OCI-LY3 (cell line): ENCODE data around the gene TULP4.

Source experiments
- H2AFZ ChIP-seq: fragments of 200-600, 300-600 bp; shearing (Covaris generic); 2 replicates; pipeline ENCODE4 v1.6.0; 2014; ENCODE audit warnings: antibody characterized with exemption, low read depth, low read length
- H3K27ac ChIP-seq: fragments of 200-600, 300-600 bp; sonication (generic); 2 replicates; pipeline ENCODE4 v1.5.1; 2014; ENCODE audit warnings: mild to moderate bottlenecking, low read length, moderate library complexity, mixed read lengths
- H3K27me3 ChIP-seq: fragments of 200-600, 300-600 bp; sonication (generic); 2 replicates; pipeline ENCODE4 v1.6.1; 2014; ENCODE audit warnings: low read depth, low read length, mixed read lengths
- H3K36me3 ChIP-seq: fragments of 200-600, 300-600 bp; sonication (generic); replicated peaks from 2 replicates; pipeline ENCODE3; 2014; ENCODE audit warnings: low read depth, low read length, mixed read lengths
- H3K4me1 ChIP-seq: fragments of 300-600, 200-600 bp; sonication (generic); 2 replicates; pipeline ENCODE4 v1.6.1; 2014; ENCODE audit warnings: low read length, mixed read lengths
- H3K4me2 ChIP-seq: fragments of 200-600, 300-600 bp; sonication (generic); 2 replicates; pipeline ENCODE4 v1.6.1; 2014; ENCODE audit warnings: low read length, mixed read lengths
- H3K4me3 ChIP-seq: fragments of 300-600, 200-600 bp; sonication (generic); 2 replicates; pipeline ENCODE4 v1.5.1; 2014; ENCODE audit warnings: antibody characterized with exemption, mild to moderate bottlenecking, low read length, moderate library complexity
- H3K79me2 ChIP-seq: fragments of 300-600, 200-600 bp; shearing (Covaris generic); 2 replicates; pipeline ENCODE4 v1.6.1; 2014; ENCODE audit warnings: mild to moderate bottlenecking, low read length, mixed read lengths
- H3K9ac ChIP-seq: fragments of 300-600, 200-600 bp; shearing (Covaris generic); 2 replicates; pipeline ENCODE4 v1.6.0; 2014; ENCODE audit warnings: mild to moderate bottlenecking, low read length, moderate library complexity
- H3K9me3 ChIP-seq: fragments of 200-600, 300-600 bp; shearing (Covaris generic); 2 replicates; pipeline ENCODE4 v1.6.1; 2014; ENCODE audit warnings: low read length, mixed read lengths; ENCODE audit not compliant: insufficient read depth
- H4K20me1 ChIP-seq: fragments of 200-600, 300-600 bp; sonication (generic); 2 replicates; pipeline ENCODE4 v1.6.1; 2016; ENCODE audit warnings: low read length, mixed read lengths; ENCODE audit not compliant: insufficient read depth
- EZH2phosphoT487 ChIP-seq: fragments of 200-600 bp; shearing (Covaris generic); IDR thresholded peaks from 2 replicates; pipeline ENCODE4 v1.6.1; 2018; ENCODE audit warnings: antibody characterized with exemption, mixed run types, low read depth
- TF ChIP-seq, protein P1 (sequence below): fragments of 200-600, 300-600 bp; sonication (generic); IDR thresholded peaks from 2 replicates; pipeline ENCODE4 v1.5.1; 2014; ENCODE audit warnings: antibody characterized with exemption, low read length, low read depth

TULP4 gene

GRCh38 chr6:158381214-158381613 lies 68.9 kb downstream of the TULP4 start:
- H4K20me1 ChIP-seq, result no peaks in the 10 kb centered on the region
- no peaks in the 10 kb centered on the region for H3K9me3 ChIP-seq
- H3K4me2 ChIP-seq, result no peak overlapping the region
- no peak overlapping the region for H3K27ac ChIP-seq
- H3K79me2 ChIP-seq, result no peaks in the 10 kb centered on the region
- H3K9ac ChIP-seq, result no peak overlapping the region
- H3K27me3 ChIP-seq, result no peaks in the 10 kb centered on the region
- no peaks in the 10 kb centered on the region for H3K4me1 ChIP-seq
- no peak for TF ChIP-seq EZH2phosphoT487
- TF ChIP-seq, protein P1, sequence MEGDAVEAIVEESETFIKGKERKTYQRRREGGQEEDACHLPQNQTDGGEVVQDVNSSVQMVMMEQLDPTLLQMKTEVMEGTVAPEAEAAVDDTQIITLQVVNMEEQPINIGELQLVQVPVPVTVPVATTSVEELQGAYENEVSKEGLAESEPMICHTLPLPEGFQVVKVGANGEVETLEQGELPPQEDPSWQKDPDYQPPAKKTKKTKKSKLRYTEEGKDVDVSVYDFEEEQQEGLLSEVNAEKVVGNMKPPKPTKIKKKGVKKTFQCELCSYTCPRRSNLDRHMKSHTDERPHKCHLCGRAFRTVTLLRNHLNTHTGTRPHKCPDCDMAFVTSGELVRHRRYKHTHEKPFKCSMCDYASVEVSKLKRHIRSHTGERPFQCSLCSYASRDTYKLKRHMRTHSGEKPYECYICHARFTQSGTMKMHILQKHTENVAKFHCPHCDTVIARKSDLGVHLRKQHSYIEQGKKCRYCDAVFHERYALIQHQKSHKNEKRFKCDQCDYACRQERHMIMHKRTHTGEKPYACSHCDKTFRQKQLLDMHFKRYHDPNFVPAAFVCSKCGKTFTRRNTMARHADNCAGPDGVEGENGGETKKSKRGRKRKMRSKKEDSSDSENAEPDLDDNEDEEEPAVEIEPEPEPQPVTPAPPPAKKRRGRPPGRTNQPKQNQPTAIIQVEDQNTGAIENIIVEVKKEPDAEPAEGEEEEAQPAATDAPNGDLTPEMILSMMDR, result no peak
- no peak overlapping the region for H2AFZ ChIP-seq
- no peak overlapping the region for H3K4me3 ChIP-seq
- H3K36me3 ChIP-seq, result no peaks in the 10 kb centered on the region

- no peaks in the 10 kb centered on the region for H4K20me1 ChIP-seq
Measured at GRCh38 chr6:158382491-158382890, 70.2 kb downstream of the TULP4 start.

GRCh38 chr6:158383057-158383456 lies 70.8 kb downstream of the TULP4 start:
- Histone ChIP-seq H2AFZ (no peak overlapping the region), H3K36me3 (no peaks in the 10 kb centered on the region), H4K20me1 (no peaks in the 10 kb centered on the region), H3K4me3 (no peak overlapping the region), H3K4me1 (no peaks in the 10 kb centered on the region), H3K9me3 (no peaks in the 10 kb centered on the region), H3K79me2 (no peaks in the 10 kb centered on the region), H3K4me2 (no peak overlapping the region), H3K9ac (no peak overlapping the region), H3K27ac (no peak overlapping the region), H3K27me3 (no peaks in the 10 kb centered on the region)
- TF ChIP-seq, protein P1, result no peak
- TF ChIP-seq EZH2phosphoT487, result no peak

More at GRCh38 chr6:158382491-158382890, 70.2 kb downstream of the TULP4 start:
- Histone ChIP-seq H2AFZ (no peak overlapping the region), H3K36me3 (no peaks in the 10 kb centered on the region), H3K9ac (no peak overlapping the region), H3K27me3 (no peaks in the 10 kb centered on the region), H3K9me3 (no peaks in the 10 kb centered on the region), H3K79me2 (no peaks in the 10 kb centered on the region), H3K4me1 (no peaks in the 10 kb centered on the region), H3K27ac (no peak overlapping the region), H3K4me3 (no peak overlapping the region), H3K4me2 (no peak overlapping the region)
- TF ChIP-seq, protein P1, result no peak
- TF ChIP-seq EZH2phosphoT487, result no peak

DNA sequence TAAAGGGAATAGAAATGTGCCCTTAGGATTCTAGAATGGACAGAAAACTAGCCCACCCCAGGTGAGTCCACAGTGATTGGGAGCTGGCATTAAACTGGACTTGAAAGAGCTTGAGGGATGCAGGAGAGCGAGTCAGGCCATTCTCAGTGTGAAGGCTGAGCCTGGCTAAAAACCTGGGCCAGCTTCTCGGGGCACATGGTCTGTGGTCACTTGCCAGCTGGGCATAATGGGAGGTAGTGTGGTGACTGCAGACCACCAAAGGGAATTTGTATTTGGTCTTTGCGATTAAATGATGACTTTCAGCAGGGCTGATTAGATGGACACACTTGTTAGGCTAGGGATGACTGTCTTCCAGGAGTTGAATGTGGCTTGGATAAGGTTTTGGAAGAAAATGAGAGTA lies 71.3 kb downstream of the TULP4 start:
- no peaks in the 10 kb centered on the region for H3K79me2 ChIP-seq
- H3K4me2 ChIP-seq, result no peak overlapping the region
- no peak overlapping the region for H3K9ac ChIP-seq
- H3K9me3 ChIP-seq, result no peaks in the 10 kb centered on the region
- no peak overlapping the region for H3K27ac ChIP-seq
- TF ChIP-seq EZH2phosphoT487, result no peak
- TF ChIP-seq, protein P1, result no peak
- H3K4me1 ChIP-seq, result no peaks in the 10 kb centered on the region
- H3K27me3 ChIP-seq, result no peaks in the 10 kb centered on the region
- H4K20me1 ChIP-seq, result no peaks in the 10 kb centered on the region
- no peak overlapping the region for H3K4me3 ChIP-seq
- no peaks in the 10 kb centered on the region for H3K36me3 ChIP-seq
- H2AFZ ChIP-seq, result no peak overlapping the region
